OCI-LY3 (cell line): Measurements from ENCODE around the gene SOAT1.
"Not testable (repeated sequence)": the region's sequence is repeated elsewhere in the genome, so short reads cannot be mapped to it uniquely, and the experiment has no call there.

ENCODE experiments used
- H2AFZ ChIP-seq: fragments of 200-600, 300-600 bp; shearing (Covaris generic); 2 replicates; pipeline ENCODE4 v1.6.0; 2014; ENCODE audit warnings: antibody characterized with exemption, low read depth, low read length
- H3K27ac ChIP-seq: fragments of 200-600, 300-600 bp; sonication (generic); 2 replicates; pipeline ENCODE4 v1.5.1; 2014; ENCODE audit warnings: mild to moderate bottlenecking, low read length, moderate library complexity, mixed read lengths
- H3K27me3 ChIP-seq: fragments of 200-600, 300-600 bp; sonication (generic); 2 replicates; pipeline ENCODE4 v1.6.1; 2014; ENCODE audit warnings: low read depth, low read length, mixed read lengths
- H3K36me3 ChIP-seq: fragments of 200-600, 300-600 bp; sonication (generic); replicated peaks from 2 replicates; pipeline ENCODE3; 2014; ENCODE audit warnings: low read depth, low read length, mixed read lengths
- H3K4me1 ChIP-seq: fragments of 300-600, 200-600 bp; sonication (generic); 2 replicates; pipeline ENCODE4 v1.6.1; 2014; ENCODE audit warnings: low read length, mixed read lengths
- H3K4me2 ChIP-seq: fragments of 200-600, 300-600 bp; sonication (generic); 2 replicates; pipeline ENCODE4 v1.6.1; 2014; ENCODE audit warnings: low read length, mixed read lengths
- H3K4me3 ChIP-seq: fragments of 300-600, 200-600 bp; sonication (generic); 2 replicates; pipeline ENCODE4 v1.5.1; 2014; ENCODE audit warnings: antibody characterized with exemption, mild to moderate bottlenecking, low read length, moderate library complexity
- H3K79me2 ChIP-seq: fragments of 300-600, 200-600 bp; shearing (Covaris generic); 2 replicates; pipeline ENCODE4 v1.6.1; 2014; ENCODE audit warnings: mild to moderate bottlenecking, low read length, mixed read lengths
- H3K9ac ChIP-seq: fragments of 300-600, 200-600 bp; shearing (Covaris generic); 2 replicates; pipeline ENCODE4 v1.6.0; 2014; ENCODE audit warnings: mild to moderate bottlenecking, low read length, moderate library complexity
- H3K9me3 ChIP-seq: fragments of 200-600, 300-600 bp; shearing (Covaris generic); 2 replicates; pipeline ENCODE4 v1.6.1; 2014; ENCODE audit warnings: low read length, mixed read lengths; ENCODE audit not compliant: insufficient read depth
- H4K20me1 ChIP-seq: fragments of 200-600, 300-600 bp; sonication (generic); 2 replicates; pipeline ENCODE4 v1.6.1; 2016; ENCODE audit warnings: low read length, mixed read lengths; ENCODE audit not compliant: insufficient read depth
- EZH2phosphoT487 ChIP-seq: fragments of 200-600 bp; shearing (Covaris generic); IDR thresholded peaks from 2 replicates; pipeline ENCODE4 v1.6.1; 2018; ENCODE audit warnings: antibody characterized with exemption, mixed run types, low read depth
- TF ChIP-seq, protein P1 (sequence below): fragments of 200-600, 300-600 bp; sonication (generic); IDR thresholded peaks from 2 replicates; pipeline ENCODE4 v1.5.1; 2014; ENCODE audit warnings: antibody characterized with exemption, low read length, low read depth

SOAT1 gene

DNA sequence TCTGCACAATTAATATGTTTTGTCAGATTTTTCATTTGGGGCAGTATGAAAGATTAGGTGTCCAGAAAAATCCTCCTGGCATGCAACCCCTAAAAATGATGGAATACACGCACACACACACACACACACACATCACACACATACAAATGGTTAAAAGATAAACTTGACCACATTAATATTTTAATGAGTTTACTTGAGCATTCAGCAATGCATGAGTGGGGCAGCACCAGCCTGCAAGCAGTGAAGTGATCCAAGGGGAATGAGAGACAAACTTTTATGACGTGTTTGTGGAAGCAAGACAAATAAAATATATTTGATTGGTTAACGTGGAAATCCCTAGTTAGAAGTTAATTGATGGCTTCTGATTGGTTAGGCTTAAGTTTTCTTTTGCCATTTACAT is 29.1 kb upstream of the SOAT1 start:
- no peak overlapping the region for H3K27ac ChIP-seq
- H3K9me3 ChIP-seq = no peaks in the 10 kb centered on the region
- no peak overlapping the region for H3K4me2 ChIP-seq
- H3K4me1 ChIP-seq = peaks cover 7% of the 10 kb centered on the region
- H3K79me2 ChIP-seq = no peaks in the 10 kb centered on the region
- H2AFZ ChIP-seq = no peak overlapping the region
- H3K4me3 ChIP-seq = no peak overlapping the region
- H4K20me1 ChIP-seq = no peaks in the 10 kb centered on the region
- TF ChIP-seq EZH2phosphoT487 = no peak
- TF ChIP-seq, protein P1, sequence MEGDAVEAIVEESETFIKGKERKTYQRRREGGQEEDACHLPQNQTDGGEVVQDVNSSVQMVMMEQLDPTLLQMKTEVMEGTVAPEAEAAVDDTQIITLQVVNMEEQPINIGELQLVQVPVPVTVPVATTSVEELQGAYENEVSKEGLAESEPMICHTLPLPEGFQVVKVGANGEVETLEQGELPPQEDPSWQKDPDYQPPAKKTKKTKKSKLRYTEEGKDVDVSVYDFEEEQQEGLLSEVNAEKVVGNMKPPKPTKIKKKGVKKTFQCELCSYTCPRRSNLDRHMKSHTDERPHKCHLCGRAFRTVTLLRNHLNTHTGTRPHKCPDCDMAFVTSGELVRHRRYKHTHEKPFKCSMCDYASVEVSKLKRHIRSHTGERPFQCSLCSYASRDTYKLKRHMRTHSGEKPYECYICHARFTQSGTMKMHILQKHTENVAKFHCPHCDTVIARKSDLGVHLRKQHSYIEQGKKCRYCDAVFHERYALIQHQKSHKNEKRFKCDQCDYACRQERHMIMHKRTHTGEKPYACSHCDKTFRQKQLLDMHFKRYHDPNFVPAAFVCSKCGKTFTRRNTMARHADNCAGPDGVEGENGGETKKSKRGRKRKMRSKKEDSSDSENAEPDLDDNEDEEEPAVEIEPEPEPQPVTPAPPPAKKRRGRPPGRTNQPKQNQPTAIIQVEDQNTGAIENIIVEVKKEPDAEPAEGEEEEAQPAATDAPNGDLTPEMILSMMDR = no peak
- no peaks in the 10 kb centered on the region for H3K27me3 ChIP-seq
- H3K36me3 ChIP-seq = no peaks in the 10 kb centered on the region
- no peak overlapping the region for H3K9ac ChIP-seq

DNA sequence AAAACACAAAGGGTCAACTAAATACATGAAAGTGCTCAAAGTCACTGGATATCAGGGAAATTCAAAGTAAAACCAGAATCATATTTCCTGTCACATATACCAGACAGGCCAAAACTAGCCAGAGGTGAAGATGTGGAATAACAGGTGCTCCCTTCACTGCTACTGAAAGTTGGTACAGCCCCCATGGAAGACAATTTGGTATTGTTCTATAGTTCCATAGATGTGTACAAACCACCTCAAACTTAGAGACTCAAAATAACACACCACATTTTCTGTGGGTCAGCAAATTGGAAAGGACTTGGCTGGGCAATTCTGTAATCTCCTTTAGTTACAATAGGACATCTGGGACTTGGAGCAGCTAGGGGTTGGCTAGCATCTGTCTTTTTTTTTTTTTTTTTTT is 24.5 kb upstream of the SOAT1 start:
- no peak overlapping the region for H2AFZ ChIP-seq
- no peaks in the 10 kb centered on the region for H3K9me3 ChIP-seq
- H4K20me1 ChIP-seq = no peaks in the 10 kb centered on the region
- no peaks in the 10 kb centered on the region for H3K4me1 ChIP-seq
- H3K27me3 ChIP-seq = no peaks in the 10 kb centered on the region
- H3K36me3 ChIP-seq = no peaks in the 10 kb centered on the region
- no peak overlapping the region for H3K9ac ChIP-seq
- no peak overlapping the region for H3K4me2 ChIP-seq
- no peak overlapping the region for H3K4me3 ChIP-seq
- H3K79me2 ChIP-seq = no peaks in the 10 kb centered on the region
- TF ChIP-seq, protein P1 = no peak
- no peak for TF ChIP-seq EZH2phosphoT487
- no peak overlapping the region for H3K27ac ChIP-seq

DNA sequence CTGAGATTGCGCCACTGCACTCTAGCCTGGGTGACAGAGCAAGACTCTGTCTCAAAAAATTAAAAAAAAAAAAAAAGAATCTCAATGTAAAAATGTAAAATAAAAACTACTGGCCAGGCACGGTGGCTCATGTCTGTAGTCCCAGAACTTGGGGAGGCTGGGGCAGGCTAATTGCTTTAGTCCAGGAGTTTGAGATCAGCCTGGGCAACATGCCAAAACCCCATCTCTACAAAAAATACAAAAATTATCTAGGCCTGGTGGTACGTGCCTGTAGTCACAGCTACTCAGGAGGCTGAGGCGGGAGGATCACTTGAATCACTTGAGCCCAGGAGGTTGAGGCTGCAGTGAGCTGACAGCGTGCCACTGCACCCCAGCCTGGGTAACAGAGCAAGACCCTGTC is 19.2 kb upstream of the SOAT1 start:
- not testable (repeated sequence) for H3K4me1 ChIP-seq, H3K4me3 ChIP-seq, H3K27ac ChIP-seq, H3K9me3 ChIP-seq, H3K9ac ChIP-seq, H4K20me1 ChIP-seq, H3K27me3 ChIP-seq, H3K36me3 ChIP-seq, H3K79me2 ChIP-seq, H3K4me2 ChIP-seq, H2AFZ ChIP-seq

DNA sequence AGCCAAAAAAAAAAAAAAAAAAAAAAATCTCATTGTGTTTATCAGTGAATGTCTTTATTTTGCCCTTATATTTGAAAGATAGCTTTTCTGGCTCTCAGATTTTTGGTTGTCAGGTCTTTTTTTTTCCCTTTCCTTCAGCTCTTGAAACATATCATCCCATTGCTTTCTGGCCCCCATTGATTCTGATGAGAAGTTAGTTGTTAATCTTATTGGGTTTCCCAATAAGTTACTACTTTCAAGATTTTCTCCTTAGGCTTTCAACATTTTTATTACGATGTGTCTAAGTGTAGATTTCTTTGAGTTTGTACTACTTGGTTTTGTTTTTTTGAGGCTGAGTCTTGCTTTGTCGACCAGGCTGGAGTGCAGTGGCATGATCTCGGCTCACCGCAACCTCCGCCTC is 14.7 kb upstream of the SOAT1 start:
- H3K27ac ChIP-seq = no peak overlapping the region

More for the DNA sequence above, 14.7 kb upstream of the SOAT1 start:
- Histone ChIP-seq H3K79me2 (no peaks in the 10 kb centered on the region), H3K9me3 (peaks cover 5% of the 10 kb centered on the region; the same call in 1 of the 2 replicates), H3K27me3 (no peaks in the 10 kb centered on the region), H3K9ac (no peak overlapping the region), H3K4me1 (no peaks in the 10 kb centered on the region), H3K4me2 (no peak overlapping the region), H4K20me1 (no peaks in the 10 kb centered on the region), H2AFZ (no peak overlapping the region), H3K36me3 (no peaks in the 10 kb centered on the region), H3K4me3 (no peak overlapping the region)
- TF ChIP-seq, protein P1 = no peak
- TF ChIP-seq EZH2phosphoT487 = no peak
